ENCODE data around the gene HTR3E.

HTR3E gene

DNA sequence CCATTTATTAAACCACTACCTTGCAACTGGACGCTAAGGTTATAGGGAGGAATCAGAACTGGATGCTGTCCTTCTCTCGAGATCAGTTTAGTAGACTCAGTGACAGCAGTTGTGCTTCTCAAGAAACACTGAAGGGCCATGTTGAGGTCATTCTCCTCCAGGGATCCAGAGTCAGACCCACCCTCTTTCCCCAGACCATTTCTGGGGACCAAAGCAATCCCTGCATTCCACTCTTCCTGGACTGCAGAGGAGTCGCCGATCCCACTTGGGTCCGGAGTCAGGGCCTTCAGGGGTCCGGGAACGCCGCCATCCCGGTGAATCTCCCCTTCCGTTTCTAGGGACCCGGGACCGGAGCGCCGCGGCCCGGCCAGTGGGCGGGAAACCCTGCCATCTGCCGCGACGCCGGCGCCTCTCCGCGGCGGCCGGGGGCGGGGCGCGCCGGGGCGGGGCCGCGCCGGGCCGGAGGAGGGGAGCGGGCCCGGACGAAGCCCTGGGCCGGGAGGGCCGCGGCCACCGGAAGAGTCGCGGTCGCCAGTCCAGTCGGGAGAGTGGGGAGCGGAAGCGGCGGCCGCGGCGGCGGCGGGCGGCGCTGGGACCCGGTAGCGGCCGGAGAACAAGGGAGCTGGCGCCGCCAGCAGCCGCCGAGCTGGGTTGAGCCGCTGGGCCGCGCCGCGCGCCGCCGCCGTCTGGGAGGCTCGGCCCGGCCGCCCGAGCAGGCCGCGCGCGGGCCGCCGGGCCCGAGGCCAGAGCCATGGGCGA, 58.2 kb downstream of the HTR3E start, which contains the start of gene DVL3:
DVL3 (plus strand) TSS at position 493 of the 759 bp plus-strand sequence; CDS start at position 752, 259 bp downstream.
- Histone ChIP-seq H3K9me3 (ENCODE audit: insufficient read depth, low read depth, low read length) (no peaks in the 10 kb centered on the region), H3K9me2 (replicated peaks; ENCODE audit: low read depth, low read length) (no peaks in the 10 kb centered on the region), H3F3A (ENCODE audit: low read depth) (peaks cover 10% of the 10 kb centered on the region), H3K4me1 (ENCODE audit: insufficient read depth, low read length, poor library complexity, severe bottlenecking) (peaks cover 28% of the 10 kb centered on the region), H4K20me1 (ENCODE audit: insufficient read depth, low read length, poor library complexity, severe bottlenecking) (peaks cover 23% of the 10 kb centered on the region), H3K79me2 (ENCODE audit: insufficient read depth, low read length) (peaks cover 38% of the 10 kb centered on the region), H3K27me3 (ENCODE audit: insufficient read depth, low read length, poor library complexity, severe bottlenecking) (no peaks in the 10 kb centered on the region), H3K36me3 (ENCODE audit: insufficient read depth, low read length) (no peaks in the 10 kb centered on the region), H3K4me2 (ENCODE audit: low read depth, low read length, poor library complexity, severe bottlenecking) (peak within 1 kb of the TSS; percentile 96), H2AFZ (ENCODE audit: low read length) (peak within 1 kb of the TSS; percentile 93), H3K9ac (ENCODE audit: low read depth, low read length, poor library complexity, severe bottlenecking) (peak within 1 kb of the TSS; percentile 87), H3K4me3 (ENCODE audit: low read length, poor library complexity, severe bottlenecking) (peak within 1 kb of the TSS; percentile 83)
- TF ChIP-seq EZH2phosphoT487 (IDR thresholded peaks at IDR 0.05; ENCODE audit: borderline replicate concordance) (no peak), CTCF (conservative IDR thresholded peaks at IDR 0.05; ENCODE audit: low read length) (no peak)

DNA sequence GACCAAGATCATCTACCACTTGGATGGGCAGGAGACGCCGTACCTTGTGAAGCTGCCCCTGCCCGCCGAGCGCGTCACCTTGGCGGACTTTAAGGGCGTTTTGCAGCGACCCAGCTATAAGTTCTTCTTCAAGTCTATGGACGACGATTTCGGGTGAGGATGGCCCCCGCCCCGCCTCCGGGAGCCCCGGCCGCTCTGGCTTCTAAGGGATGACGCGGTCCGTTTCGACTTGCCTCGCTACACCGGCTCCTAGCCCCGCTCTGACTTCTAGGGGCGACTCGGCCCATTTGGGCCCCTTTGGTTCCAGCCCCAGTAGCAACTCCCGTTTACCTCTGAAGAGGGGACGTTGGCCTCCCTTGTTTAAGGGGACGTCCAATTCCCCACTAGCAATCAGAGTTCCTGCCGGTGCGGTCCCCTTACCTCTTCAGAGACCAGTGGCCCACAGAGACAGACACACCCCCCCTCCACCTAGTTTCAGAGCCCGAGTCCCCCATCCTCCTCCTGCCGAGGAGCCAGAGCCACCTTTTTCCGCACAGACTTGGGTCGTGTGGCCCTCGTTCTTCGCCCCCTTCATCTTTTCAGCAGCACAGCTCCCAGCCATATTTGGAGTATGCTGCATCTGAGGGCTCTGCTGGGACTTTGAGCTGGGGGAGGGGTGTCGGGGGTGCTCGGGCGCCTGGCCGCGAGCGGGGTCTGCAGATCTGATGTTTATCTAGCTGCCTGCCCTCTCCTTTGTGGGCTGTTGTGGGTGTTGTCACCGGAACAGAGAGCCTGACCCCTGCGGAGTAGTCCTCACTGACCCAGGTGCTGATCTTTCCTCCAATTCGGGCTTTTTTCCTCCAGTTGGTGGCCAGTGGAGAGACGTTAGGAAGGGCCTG, 59.0 kb downstream of the HTR3E start:
- no peaks in the 10 kb centered on the region for H3K9me3 ChIP-seq (ENCODE audit: insufficient read depth, low read depth, low read length)
- peak overlapping the region; percentile 87 for H3K9ac ChIP-seq (ENCODE audit: low read depth, low read length, poor library complexity, severe bottlenecking)
- no peaks in the 10 kb centered on the region for H3K36me3 ChIP-seq (ENCODE audit: insufficient read depth, low read length)
- H3F3A ChIP-seq (ENCODE audit: low read depth), result peaks cover 10% of the 10 kb centered on the region
- H2AFZ ChIP-seq (ENCODE audit: low read length), result peak overlapping the region; percentile 57
- TF ChIP-seq EZH2phosphoT487 (IDR thresholded peaks at IDR 0.05; ENCODE audit: borderline replicate concordance) (no peak), CTCF (conservative IDR thresholded peaks at IDR 0.05; ENCODE audit: low read length) (no peak)
- peak overlapping the region; percentile 83 for H3K4me3 ChIP-seq (ENCODE audit: low read length, poor library complexity, severe bottlenecking)
- H3K79me2 ChIP-seq (ENCODE audit: insufficient read depth, low read length), result peaks cover 47% of the 10 kb centered on the region
- no peaks in the 10 kb centered on the region for H3K9me2 ChIP-seq (replicated peaks; ENCODE audit: low read depth, low read length)
- peaks cover 31% of the 10 kb centered on the region for H4K20me1 ChIP-seq (ENCODE audit: insufficient read depth, low read length, poor library complexity, severe bottlenecking)
- peaks cover 36% of the 10 kb centered on the region for H3K4me1 ChIP-seq (ENCODE audit: insufficient read depth, low read length, poor library complexity, severe bottlenecking)
- no peaks in the 10 kb centered on the region for H3K27me3 ChIP-seq (ENCODE audit: insufficient read depth, low read length, poor library complexity, severe bottlenecking)
- H3K4me2 ChIP-seq (ENCODE audit: low read depth, low read length, poor library complexity, severe bottlenecking), result peak overlapping the region; percentile 96

DNA sequence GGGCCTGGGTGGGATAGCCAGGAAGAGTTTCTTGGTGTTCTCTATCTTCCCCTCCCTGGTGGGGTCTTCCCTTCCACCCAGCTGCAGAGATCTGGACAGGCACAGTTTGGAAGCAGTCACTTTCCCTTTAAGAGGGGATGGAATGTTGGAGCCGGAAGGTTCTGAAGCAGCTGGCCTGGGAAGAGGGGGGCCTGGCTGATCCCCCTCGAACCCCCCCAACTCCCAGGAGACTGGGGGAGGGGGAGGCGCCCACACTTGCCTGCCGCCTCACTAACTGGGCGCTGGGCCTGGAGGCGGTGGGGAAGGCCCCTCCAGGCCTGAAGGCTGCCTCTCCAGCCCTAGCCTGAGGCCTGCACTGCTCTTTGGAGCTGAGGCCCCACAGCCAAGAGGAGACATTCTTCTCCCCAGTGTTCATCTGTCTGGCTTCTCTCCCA, 59.7 kb downstream of the HTR3E start:
- no peak overlapping the region for H2AFZ ChIP-seq (ENCODE audit: low read length)
- peaks cover 53% of the 10 kb centered on the region for H3K79me2 ChIP-seq (ENCODE audit: insufficient read depth, low read length)

More for the DNA sequence above, 59.7 kb downstream of the HTR3E start:
- H3K9me3 ChIP-seq (ENCODE audit: insufficient read depth, low read depth, low read length), result no peaks in the 10 kb centered on the region
- H3K4me2 ChIP-seq (ENCODE audit: low read depth, low read length, poor library complexity, severe bottlenecking), result peak overlapping the region; percentile 96
- H3F3A ChIP-seq (ENCODE audit: low read depth), result peaks cover 10% of the 10 kb centered on the region
- H3K27me3 ChIP-seq (ENCODE audit: insufficient read depth, low read length, poor library complexity, severe bottlenecking), result no peaks in the 10 kb centered on the region
- no peaks in the 10 kb centered on the region for H3K36me3 ChIP-seq (ENCODE audit: insufficient read depth, low read length)
- peaks cover 36% of the 10 kb centered on the region for H3K4me1 ChIP-seq (ENCODE audit: insufficient read depth, low read length, poor library complexity, severe bottlenecking)
- H3K4me3 ChIP-seq (ENCODE audit: low read length, poor library complexity, severe bottlenecking), result peak overlapping the region; percentile 83
- peaks cover 31% of the 10 kb centered on the region for H4K20me1 ChIP-seq (ENCODE audit: insufficient read depth, low read length, poor library complexity, severe bottlenecking)
- peak overlapping the region; percentile 87 for H3K9ac ChIP-seq (ENCODE audit: low read depth, low read length, poor library complexity, severe bottlenecking)
- H3K9me2 ChIP-seq (replicated peaks; ENCODE audit: low read depth, low read length), result no peaks in the 10 kb centered on the region
- TF ChIP-seq CTCF (conservative IDR thresholded peaks at IDR 0.05; ENCODE audit: low read length) (no peak), EZH2phosphoT487 (IDR thresholded peaks at IDR 0.05; ENCODE audit: borderline replicate concordance) (no peak)

All from Loucy (cell line).